Right renal cortex interstitium (tissue), 3 donors: ENCODE data around the gene CDC45. TPM values are rescaled to one million over a fixed set of nuclear protein-coding genes. Genes with fewer than 3 reads are reported as not detected.

Source experiments
- DNase-seq, 3 donors: peaks; one replicate each; pipeline ENCODE4 v3.0.0-alpha.2; 2013; ENCODE audit warnings: low read depth in 3 of 3, low spot score in 2 of 3
- polyA plus RNA-seq, 3 donors: library from polyadenylated mRNA; unstranded; fragments of 120-200 nt; gene quantifications; one replicate each; pipeline ENCODE4 v1.2.1, GENCODE V29; 2013; ENCODE audit not compliant: insufficient read length in 3 of 3

CDC45 gene
- polyA plus RNA-seq, 3 donors: 17.0 to 18.7 (median 18.1) TPM

GRCh38 chr22:19466126-19466716 lies 13.5 kb upstream of the CDC45 start:
- DNase-seq: no peak

- DNase-seq: no peak
Measured at GRCh38 chr22:19466848-19467752, 12.6 kb upstream of the CDC45 start.

DNA sequence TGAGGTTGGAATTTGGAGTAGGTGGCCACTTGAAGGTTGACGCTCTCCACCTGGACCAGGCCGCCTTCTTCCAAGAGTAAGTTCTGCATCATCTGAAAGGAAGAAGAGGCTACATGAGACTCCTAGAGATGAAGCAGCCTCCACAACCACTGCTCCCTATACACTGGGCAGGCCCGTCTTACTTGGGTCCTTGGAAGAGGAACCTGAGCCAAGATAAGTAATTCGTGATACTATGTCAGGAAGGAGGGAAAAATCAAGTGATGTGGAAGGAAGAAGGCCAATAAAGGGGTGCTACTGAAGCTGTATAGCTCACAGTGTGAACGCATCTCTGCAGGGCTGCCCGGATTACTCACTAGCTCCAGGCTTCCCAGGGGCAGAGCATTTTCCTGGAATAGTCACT lies 11.8 kb upstream of the CDC45 start:
- DNase-seq: no peak

DNA sequence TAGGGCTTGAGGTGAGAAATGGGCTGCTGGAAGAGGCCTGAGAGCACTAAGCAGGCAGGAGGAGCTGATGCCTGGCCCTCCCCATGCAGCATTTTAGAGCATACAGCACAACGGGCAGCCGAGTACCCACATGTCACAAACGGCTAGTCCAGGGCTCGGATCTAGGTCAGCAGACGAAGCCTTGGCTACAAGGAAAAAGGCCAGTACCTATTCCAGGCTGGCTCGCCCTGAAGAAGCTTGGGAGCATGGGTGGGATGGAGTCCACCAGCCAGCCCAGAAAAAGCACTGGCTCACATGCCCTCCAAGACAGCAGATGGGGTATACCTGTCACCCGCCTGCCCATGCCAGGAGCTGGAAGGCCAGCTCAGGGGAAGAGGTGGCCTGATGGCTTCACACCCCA lies 10.3 kb upstream of the CDC45 start:
- no peak for DNase-seq

GRCh38 chr22:19470010-19470409 lies 9.7 kb upstream of the CDC45 start:
- DNase-seq: no peak

- no peak for DNase-seq
Measured at GRCh38 chr22:19471572-19471971, 8.1 kb upstream of the CDC45 start.

DNA sequence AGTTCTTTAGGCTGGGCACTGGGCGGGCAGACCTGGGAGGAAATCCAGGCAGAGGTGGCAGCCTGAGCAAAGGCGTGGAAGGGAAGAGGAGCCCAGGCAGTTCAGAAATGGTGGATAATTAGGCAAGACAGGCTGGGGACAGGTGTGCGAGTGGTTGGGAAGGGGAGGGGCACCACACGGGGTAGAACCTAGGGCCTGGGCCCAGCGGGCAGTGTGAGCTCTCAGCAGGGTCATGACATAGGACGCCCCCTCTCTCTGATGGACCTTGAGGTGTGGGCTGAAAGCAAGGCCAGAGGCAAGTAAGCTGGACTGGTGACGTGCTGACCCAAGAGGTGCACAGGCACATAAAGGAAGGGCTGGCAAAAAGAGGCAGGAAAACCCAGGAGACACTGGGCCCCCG lies 7.5 kb upstream of the CDC45 start:
- no peak for DNase-seq

DNA sequence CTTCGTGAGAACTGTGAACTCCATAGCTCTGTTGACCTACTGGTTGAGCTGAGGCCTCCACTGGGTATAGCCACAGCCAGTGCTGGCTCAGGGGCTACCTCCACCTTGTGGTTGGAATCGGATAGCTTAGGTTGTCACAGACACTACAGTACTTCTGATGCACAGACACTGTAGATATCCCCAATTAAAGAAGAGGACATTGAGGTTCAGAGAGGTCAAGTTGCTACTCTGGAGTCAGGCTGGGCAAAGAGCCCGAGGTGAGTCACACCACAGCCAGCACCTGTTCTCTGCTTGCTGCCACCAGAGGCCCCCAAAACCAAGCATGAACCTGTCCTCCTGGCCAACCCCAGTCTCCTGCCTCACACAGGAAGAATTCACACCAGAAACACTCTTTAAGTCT lies 6.1 kb upstream of the CDC45 start:
- no peak for DNase-seq

DNA sequence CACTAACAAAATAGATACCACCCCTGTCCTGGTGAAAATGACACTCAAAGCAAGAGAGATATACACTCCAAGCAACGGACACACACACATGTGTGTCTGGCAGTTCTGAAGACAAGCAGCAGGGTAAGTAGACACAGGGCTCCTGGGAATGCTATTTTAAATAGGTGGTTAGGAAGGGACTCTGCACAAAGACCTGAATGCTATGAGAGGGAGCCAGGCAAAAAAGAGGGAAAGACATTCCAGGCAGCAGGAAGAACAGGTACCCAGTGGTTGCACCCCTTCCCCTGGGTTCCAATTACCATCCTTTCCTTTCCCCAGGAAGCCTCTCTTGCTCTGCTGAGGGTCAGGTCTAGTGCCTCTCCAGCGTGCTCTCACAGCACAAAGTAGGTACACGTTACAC lies 3.7 kb upstream of the CDC45 start:
- DNase-seq: no peak

- DNase-seq: no peak
Measured at GRCh38 chr22:19477321-19478044, 2.2 kb upstream of the CDC45 start.

GRCh38 chr22:19478045-19478900 lies 1.4 kb upstream of the CDC45 start:
- no peak for DNase-seq

- peak in 1 of 3 donors; percentile 68 for DNase-seq
Measured at GRCh38 chr22:19478901-19479354, 792 bp upstream of the CDC45 start, which contains the start of gene UFD1. TSS of gene UFD1 (minus strand) at chr22:19479193. CDS start at chr22:19479085, 108 bp downstream.

GRCh38 chr22:19480173-19480568 lies 451 bp downstream of the CDC45 start:
- no peak for DNase-seq

GRCh38 chr22:19480789-19481188 lies 1.1 kb downstream of the CDC45 start:
- no peak for DNase-seq

GRCh38 chr22:19482297-19482696 lies 2.6 kb downstream of the CDC45 start:
- no peak for DNase-seq

- DNase-seq: no peak
Measured at GRCh38 chr22:19483481-19484244, 3.9 kb downstream of the CDC45 start.

GRCh38 chr22:19488285-19488684 lies 8.6 kb downstream of the CDC45 start:
- DNase-seq: no peak

GRCh38 chr22:19488884-19489843 lies 9.4 kb downstream of the CDC45 start:
- no peak for DNase-seq
